Stimulated activated naive CD8-positive, alpha-beta T cell treated with anti-CD3 and anti-CD28 coated beads, Interleukin-15, Interleukin-2, amounts not matched to agents 100 ng/mL and 50 ng/mL, for 24 hours (primary cell): ENCODE data around the gene EFCAB13.

Source experiments
- H3K27ac Mint-ChIP-seq: one replicate; pipeline ENCODE4 v1.8.0; 2021; ENCODE audit warnings: mild to moderate bottlenecking, mixed read lengths
- H3K27me3 Mint-ChIP-seq: one replicate; pipeline ENCODE4 v1.8.0; 2021; ENCODE audit warnings: mixed read lengths
- H3K36me3 Mint-ChIP-seq: one replicate; pipeline ENCODE4 v1.8.0; 2021; ENCODE audit warnings: low read depth, mixed read lengths
- H3K4me1 Mint-ChIP-seq: one replicate; pipeline ENCODE4 v1.8.0; 2021; ENCODE audit warnings: low read depth, mixed read lengths
- H3K4me3 Mint-ChIP-seq: one replicate; pipeline ENCODE4 v1.8.0; 2021; ENCODE audit warnings: mild to moderate bottlenecking, mixed read lengths
- H3K9me3 Mint-ChIP-seq: one replicate; pipeline ENCODE4 v1.8.0; 2021; ENCODE audit warnings: mixed read lengths

Gene EFCAB13

DNA sequence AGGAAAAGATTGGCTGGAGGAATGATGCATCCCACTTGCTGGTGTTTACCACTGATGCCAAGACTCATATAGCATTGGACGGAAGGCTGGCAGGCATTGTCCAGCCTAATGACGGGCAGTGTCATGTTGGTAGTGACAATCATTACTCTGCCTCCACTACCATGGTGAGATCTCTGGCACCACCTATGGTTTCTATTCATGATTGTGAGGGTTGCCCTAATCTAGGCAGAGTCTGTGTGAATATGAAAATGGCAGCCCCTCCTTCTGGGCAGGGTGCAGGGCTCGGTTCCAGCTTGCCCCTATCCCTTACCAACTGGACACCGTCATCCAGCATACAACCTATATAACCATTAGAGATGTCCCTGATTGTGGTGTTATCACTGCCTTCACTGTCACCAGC lies 36.7 kb upstream of the EFCAB13 start:
- no peaks in the 10 kb centered on the region for H3K9me3 Mint-ChIP-seq
- H3K4me3 Mint-ChIP-seq = no peak overlapping the region
- H3K27me3 Mint-ChIP-seq = no peaks in the 10 kb centered on the region
- H3K27ac Mint-ChIP-seq = no peak overlapping the region
- no peaks in the 10 kb centered on the region for H3K4me1 Mint-ChIP-seq
- H3K36me3 Mint-ChIP-seq = no peaks in the 10 kb centered on the region

DNA sequence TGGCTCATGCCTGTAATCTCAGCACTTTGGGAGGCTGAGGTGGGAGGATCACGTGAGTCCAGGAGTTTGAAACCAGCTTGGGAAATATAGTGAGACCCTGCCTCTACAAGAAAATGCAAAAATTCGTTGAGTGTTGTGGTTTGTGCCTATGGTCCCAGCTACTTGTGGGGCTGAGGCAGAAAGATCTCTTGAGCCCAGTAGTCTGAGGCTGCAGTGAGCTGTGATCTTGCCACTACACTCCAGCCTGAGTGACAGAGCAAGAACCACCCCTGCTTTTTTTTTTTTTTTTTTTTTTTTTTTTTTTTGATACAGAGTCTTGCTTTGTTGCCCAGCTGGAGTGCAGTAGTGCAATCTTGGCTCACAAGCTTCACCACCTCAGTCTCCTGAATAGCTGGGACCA lies 36.1 kb upstream of the EFCAB13 start:
- Mint-ChIP-seq H3K27me3 (no peaks in the 10 kb centered on the region), H3K36me3 (no peaks in the 10 kb centered on the region), H3K27ac (no peak overlapping the region), H3K9me3 (no peaks in the 10 kb centered on the region), H3K4me3 (no peak overlapping the region), H3K4me1 (no peaks in the 10 kb centered on the region)

DNA sequence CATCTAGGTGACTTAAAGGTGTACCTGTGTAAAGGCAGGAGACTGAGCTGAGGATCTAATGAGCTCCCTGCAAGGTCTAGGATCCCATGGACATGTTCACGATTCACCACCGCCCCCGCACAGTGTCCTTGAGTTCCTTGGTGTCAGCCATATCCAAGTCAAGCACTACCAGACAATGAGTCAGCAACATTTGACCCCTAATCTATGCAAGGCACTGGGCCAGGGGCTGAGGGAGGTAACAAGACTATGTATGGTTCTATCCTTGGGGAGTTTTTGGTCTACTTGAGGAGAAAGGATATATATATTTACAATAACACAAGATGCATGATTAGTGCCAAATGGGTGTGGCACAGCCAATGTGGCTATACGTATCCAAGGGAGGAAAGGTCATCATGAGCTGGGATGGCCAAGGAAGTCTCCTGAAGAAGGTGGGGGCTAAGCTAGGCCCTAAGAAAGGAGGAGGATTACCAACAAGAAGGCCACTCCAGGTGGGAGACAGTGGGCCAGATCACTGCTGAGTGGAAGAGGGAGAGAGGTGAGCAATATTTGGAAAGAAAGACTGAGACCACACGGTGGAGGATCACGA lies 35.1 kb upstream of the EFCAB13 start:
- no peaks in the 10 kb centered on the region for H3K27me3 Mint-ChIP-seq
- H3K9me3 Mint-ChIP-seq = no peaks in the 10 kb centered on the region
- H3K4me3 Mint-ChIP-seq = no peak overlapping the region
- H3K36me3 Mint-ChIP-seq = no peaks in the 10 kb centered on the region
- H3K4me1 Mint-ChIP-seq = peaks cover under 1% of the 10 kb centered on the region
- H3K27ac Mint-ChIP-seq = no peak overlapping the region

DNA sequence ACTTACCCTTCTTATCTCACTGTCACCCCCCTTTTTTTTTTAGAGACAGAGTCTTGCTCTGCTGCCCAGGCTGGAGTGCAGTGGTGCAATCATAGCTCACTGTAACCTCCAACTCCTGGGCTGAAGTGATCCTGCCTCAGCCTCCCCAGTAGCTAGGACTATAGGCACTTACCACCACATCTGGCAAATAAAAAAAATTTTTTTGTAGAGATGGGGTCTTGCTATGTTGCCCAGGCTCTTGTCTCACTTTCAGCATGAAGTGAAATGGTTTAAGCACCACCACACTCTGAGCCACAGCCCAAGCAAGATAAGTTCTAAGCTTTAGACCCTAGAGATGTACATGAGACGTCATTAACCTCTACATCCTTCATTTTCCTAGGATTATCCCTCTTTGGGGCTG lies 34.5 kb upstream of the EFCAB13 start:
- no peaks in the 10 kb centered on the region for H3K9me3 Mint-ChIP-seq
- H3K27me3 Mint-ChIP-seq = no peaks in the 10 kb centered on the region
- H3K36me3 Mint-ChIP-seq = no peaks in the 10 kb centered on the region
- no peak overlapping the region for H3K4me3 Mint-ChIP-seq
- peaks cover 5% of the 10 kb centered on the region for H3K4me1 Mint-ChIP-seq
- no peak overlapping the region for H3K27ac Mint-ChIP-seq

DNA sequence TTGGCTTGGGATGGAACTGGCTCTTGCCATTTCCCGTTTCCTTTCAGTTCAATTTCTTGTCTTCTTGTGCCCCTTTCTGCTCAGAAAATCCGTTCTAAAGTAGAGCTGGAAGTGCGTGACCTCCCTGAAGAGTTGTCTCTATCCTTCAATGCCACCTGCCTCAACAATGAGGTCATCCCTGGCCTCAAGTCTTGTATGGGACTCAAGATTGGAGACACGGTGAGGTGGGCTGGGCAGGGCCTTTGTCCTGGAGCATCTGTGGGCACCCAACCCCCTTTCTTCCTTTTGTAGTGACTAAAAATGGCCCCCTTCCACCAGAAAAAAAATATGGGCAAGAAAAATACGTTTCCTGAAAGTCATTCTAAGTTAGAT lies 32.9 kb upstream of the EFCAB13 start:
- H3K9me3 Mint-ChIP-seq = no peaks in the 10 kb centered on the region
- H3K27me3 Mint-ChIP-seq = no peaks in the 10 kb centered on the region
- no peaks in the 10 kb centered on the region for H3K36me3 Mint-ChIP-seq
- H3K4me3 Mint-ChIP-seq = no peak overlapping the region
- peaks cover 7% of the 10 kb centered on the region for H3K4me1 Mint-ChIP-seq
- H3K27ac Mint-ChIP-seq = no peak overlapping the region

DNA sequence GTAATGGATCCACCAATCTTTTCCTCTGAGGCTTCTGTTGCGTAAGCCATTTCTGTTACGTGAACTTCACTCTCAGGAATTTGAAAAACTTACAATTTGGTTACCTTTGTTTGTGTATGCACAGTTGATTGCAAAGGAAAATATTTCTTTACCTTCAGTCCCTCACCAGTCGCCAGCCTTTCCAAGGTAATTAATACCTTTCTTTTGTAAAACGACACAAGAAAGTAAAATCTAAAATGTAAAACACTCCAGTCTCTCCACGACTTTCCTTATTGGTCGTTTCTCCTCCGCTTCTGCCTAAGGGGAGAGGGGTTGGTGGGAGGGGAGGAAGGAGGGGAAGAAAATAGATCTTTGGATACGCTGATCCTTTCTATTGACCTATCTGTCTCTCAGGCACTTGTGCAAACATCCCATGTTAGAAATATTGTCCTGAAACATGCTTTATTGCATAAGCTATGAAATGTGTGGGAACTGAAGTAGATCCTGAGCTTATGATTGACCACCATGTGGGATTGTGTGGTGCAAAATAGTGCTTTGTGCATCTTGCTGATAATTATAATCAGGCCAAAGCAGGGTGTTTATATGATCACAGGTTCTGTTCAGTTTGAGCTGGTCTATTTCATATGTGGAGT lies 32.4 kb upstream of the EFCAB13 start:
- no peak overlapping the region for H3K4me3 Mint-ChIP-seq
- H3K27me3 Mint-ChIP-seq = no peaks in the 10 kb centered on the region
- peaks cover 7% of the 10 kb centered on the region for H3K4me1 Mint-ChIP-seq
- H3K36me3 Mint-ChIP-seq = no peaks in the 10 kb centered on the region
- H3K9me3 Mint-ChIP-seq = no peaks in the 10 kb centered on the region
- H3K27ac Mint-ChIP-seq = no peak overlapping the region

DNA sequence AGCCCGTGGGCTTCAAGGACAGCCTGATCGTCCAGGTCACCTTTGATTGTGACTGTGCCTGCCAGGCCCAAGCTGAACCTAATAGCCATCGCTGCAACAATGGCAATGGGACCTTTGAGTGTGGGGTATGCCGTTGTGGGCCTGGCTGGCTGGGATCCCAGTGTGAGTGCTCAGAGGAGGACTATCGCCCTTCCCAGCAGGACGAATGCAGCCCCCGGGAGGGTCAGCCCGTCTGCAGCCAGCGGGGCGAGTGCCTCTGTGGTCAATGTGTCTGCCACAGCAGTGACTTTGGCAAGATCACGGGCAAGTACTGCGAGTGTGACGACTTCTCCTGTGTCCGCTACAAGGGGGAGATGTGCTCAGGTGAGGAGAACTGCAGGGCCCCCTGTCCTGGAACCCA lies 31.5 kb upstream of the EFCAB13 start:
- Mint-ChIP-seq H3K27me3 (no peaks in the 10 kb centered on the region), H3K27ac (no peak overlapping the region), H3K9me3 (no peaks in the 10 kb centered on the region), H3K4me1 (peaks cover 7% of the 10 kb centered on the region), H3K4me3 (no peak overlapping the region), H3K36me3 (no peaks in the 10 kb centered on the region)

DNA sequence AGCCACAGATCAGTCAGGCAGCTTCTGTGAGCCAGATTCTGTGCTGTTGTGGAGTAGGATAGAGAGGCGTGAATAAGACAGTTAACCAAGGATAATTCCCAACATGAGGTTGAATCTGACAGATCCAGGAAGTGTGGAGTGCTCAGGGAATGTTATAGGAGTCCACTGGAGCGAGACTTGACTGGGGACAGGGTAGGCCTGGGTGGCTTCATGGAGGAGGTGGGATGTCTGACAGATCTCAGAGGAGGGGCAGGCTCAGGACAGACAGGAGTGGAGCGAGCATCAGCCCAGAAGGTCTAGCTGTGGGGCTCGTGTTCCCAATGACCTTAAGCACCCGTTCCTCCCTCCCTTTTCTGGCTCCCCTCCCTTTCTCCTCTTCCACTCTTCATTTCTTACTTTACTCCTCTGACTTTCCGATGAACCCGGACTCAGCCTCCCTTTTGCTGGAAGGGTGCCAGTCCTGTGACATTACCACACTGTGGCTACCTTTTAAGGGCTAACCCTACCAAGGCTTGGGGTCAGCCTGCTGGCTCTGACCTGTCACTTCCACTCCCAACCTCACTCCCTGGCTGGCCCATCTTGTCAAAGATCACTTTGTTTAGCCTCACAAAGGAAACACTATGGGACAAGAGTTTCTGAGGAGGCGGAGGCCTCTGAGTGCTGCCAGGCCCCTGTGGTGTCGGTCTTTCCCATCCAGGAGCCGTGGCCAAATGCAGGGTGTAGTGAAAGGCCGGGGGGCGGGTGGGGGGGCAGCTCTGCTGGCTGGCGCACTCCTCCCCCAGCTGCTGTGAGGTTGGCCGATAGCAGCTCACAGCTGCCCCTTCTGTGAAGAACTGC lies 28.5 kb upstream of the EFCAB13 start:
- Mint-ChIP-seq H3K27me3 (no peaks in the 10 kb centered on the region), H3K36me3 (no peaks in the 10 kb centered on the region), H3K27ac (no peak overlapping the region), H3K9me3 (no peaks in the 10 kb centered on the region), H3K4me1 (peaks cover 7% of the 10 kb centered on the region), H3K4me3 (no peak overlapping the region)

DNA sequence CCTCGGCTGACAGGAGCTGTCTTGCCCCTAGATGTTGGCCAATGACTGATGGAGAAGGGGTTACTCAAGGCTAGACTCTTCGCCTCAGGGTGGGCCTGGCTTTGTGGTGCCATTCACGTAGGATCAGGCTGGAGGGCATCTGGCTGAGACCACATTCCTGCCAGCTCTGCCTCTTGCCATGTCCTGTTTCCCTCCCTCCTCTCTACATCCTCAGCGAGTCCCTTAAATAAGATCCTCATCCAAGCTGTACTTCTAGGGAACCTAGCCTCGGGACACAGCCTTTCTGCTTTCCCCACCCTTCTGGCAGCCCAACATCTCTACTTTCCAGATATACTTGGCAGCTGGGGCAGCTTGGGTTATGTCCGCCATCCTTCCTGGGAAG lies 27.9 kb upstream of the EFCAB13 start:
- peaks cover 7% of the 10 kb centered on the region for H3K4me1 Mint-ChIP-seq
- no peaks in the 10 kb centered on the region for H3K27me3 Mint-ChIP-seq
- no peak overlapping the region for H3K4me3 Mint-ChIP-seq
- H3K36me3 Mint-ChIP-seq = no peaks in the 10 kb centered on the region
- no peak overlapping the region for H3K27ac Mint-ChIP-seq
- no peaks in the 10 kb centered on the region for H3K9me3 Mint-ChIP-seq

DNA sequence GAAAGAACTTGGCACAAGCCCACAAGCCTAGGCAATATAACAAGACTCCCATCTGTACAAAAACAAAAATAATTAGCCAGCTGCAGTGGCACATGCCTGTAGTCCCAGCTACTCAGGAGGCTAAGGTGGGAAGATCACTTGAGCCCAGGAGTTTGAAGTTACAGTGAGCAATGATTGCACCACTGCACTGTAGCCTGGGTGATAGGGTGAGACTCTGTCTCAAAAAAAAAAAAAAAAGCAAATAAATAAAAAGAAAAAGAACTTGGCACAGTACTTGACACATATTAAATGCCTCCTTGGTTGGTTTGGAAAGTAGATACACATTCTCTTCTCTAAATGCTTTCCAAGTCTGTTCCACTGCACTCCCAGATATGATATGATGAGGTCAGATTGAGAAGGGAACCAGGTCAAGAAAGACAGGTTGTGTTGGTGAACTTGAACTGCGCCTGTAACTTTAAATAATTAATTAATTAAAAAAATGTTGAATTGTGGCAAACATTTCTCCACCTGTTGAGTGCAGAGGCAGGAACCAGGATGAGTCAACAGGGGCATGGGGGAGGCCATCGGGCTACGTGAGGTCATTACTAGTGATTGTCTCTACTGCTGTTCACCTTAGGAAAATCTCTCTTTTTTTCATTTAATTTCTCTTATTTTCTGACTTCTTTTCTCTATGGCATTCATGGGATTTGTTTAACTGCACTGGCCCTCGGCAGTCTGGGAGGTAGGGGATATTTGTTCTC lies 25.9 kb upstream of the EFCAB13 start:
- Mint-ChIP-seq H3K27ac (no peak overlapping the region), H3K4me3 (no peak overlapping the region), H3K27me3 (no peaks in the 10 kb centered on the region), H3K4me1 (peaks cover 7% of the 10 kb centered on the region), H3K9me3 (peaks cover 8% of the 10 kb centered on the region), H3K36me3 (peaks cover 4% of the 10 kb centered on the region)

DNA sequence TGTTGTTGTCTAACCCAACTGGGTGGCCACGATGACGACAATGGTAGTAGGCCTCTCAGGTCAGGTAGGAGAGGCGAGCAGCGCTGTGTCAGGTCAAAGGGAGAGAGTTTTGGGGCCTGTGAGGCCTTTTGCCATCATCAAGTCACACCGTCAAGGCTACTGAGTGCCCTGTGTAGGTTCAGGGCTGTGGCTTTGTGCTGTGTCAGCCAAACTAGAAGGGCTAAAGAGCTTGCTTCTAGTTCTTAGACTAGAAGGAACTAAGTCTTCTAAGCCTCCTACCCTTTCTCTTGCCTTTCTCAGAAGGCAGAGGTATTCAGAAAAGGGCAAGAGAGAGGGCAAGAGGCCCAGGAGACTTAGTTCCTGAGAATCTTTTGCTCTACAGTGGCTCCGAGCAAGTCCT lies 25.0 kb upstream of the EFCAB13 start:
- Mint-ChIP-seq H3K4me3 (no peak overlapping the region), H3K27ac (no peak overlapping the region), H3K9me3 (peaks cover 8% of the 10 kb centered on the region), H3K36me3 (peaks cover 4% of the 10 kb centered on the region), H3K27me3 (no peaks in the 10 kb centered on the region), H3K4me1 (peaks cover 6% of the 10 kb centered on the region)

DNA sequence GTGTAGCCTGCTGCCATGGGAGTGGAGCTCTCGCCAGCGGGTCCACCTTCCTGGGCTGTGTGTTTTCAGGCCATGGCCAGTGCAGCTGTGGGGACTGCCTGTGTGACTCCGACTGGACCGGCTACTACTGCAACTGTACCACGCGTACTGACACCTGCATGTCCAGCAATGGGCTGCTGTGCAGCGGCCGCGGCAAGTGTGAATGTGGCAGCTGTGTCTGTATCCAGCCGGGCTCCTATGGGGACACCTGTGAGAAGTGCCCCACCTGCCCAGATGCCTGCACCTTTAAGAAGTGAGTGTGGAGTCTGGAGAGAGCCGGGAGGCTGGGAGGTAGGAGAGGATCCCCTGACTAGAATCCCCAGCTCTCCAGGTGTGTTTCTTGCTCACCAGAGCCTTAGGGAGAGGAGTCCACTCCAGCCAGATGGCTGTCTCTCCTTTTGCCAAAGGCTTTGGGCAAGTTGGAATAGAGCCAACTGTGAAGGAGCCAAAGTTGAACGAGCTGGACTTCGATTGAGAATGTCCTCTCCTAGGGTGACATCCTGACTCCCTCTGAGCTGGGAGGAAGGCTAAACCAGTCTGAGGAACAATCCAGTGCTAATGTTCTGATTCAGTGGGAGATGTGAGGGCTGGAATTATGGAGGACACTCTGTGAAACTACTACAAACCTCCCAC lies 24.4 kb upstream of the EFCAB13 start:
- no peak overlapping the region for H3K27ac Mint-ChIP-seq
- H3K4me3 Mint-ChIP-seq = no peak overlapping the region
- peaks cover 8% of the 10 kb centered on the region for H3K9me3 Mint-ChIP-seq
- H3K4me1 Mint-ChIP-seq = peaks cover 2% of the 10 kb centered on the region
- H3K27me3 Mint-ChIP-seq = no peaks in the 10 kb centered on the region
- H3K36me3 Mint-ChIP-seq = peaks cover 4% of the 10 kb centered on the region

DNA sequence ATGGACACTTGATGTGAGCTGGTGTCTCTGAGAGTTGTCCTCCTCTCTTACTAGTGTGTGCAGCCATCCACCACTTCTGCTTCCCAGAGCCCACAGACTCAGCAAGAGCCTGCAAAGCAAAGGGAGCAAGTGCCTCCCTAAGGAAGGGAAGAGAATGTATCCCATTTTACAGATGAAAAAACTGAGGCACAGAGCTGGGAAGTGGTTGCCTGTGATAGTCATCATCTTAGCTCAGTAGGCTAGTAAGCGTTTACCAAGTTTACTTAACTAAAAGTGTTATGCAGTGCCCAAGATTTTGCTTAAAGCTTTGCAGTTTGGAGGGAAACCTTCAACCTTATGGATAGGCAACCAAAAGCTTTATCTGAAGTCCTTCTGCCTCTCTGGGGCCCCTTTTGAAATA lies 23.0 kb upstream of the EFCAB13 start:
- Mint-ChIP-seq H3K4me3 (no peak overlapping the region), H3K4me1 (peaks cover 9% of the 10 kb centered on the region), H3K36me3 (peaks cover 4% of the 10 kb centered on the region), H3K27me3 (no peaks in the 10 kb centered on the region), H3K27ac (no peak overlapping the region), H3K9me3 (peaks cover 8% of the 10 kb centered on the region)

DNA sequence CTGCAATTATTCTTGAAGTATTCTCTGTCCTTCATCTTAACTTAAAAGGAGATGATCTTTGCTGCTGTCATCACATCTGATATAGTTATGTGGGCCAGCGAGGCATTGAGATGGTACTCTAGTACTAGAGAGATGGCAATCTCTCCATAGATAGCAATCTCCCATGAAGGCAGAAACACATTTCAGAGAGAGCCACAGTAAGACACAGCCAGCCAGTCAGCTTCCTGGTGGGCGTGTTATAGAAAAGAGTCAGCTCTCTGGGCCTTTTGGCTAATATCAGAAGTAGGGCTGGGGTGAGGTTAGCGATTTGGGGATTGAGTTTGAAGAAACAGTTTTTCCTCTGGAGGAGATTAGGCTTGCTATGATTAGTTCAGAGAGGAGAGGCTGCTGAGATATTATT lies 22.6 kb upstream of the EFCAB13 start:
- Mint-ChIP-seq H3K27ac (no peak overlapping the region), H3K27me3 (no peaks in the 10 kb centered on the region), H3K9me3 (peaks cover 8% of the 10 kb centered on the region), H3K4me3 (no peak overlapping the region), H3K36me3 (peaks cover 4% of the 10 kb centered on the region), H3K4me1 (peaks cover 13% of the 10 kb centered on the region)

DNA sequence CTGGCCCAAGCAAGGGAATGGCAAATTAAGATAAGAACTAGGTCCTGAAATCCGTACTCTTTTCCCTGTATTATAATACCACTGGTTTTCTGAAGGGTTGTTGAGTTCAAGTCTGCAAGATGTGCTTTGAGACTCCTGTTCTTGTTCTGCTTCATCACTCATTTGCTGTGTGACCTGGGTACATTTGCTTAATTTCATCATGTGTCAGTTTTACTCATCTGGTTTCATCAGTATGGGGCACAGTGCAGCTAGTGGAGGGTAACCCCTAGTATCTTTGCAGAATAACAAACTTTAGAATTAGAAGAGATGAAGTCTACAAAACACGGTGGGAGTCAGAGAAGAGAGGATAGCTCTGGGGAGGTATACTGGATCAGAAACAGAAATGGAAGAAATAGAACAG lies 21.9 kb upstream of the EFCAB13 start:
- Mint-ChIP-seq H3K36me3 (peaks cover 4% of the 10 kb centered on the region), H3K9me3 (peaks cover 8% of the 10 kb centered on the region), H3K4me1 (peaks cover 15% of the 10 kb centered on the region), H3K27ac (no peak overlapping the region), H3K4me3 (no peak overlapping the region), H3K27me3 (no peaks in the 10 kb centered on the region)
